IMR-90 (cell line): ENCODE measurements around the gene TMEM117.

Experiments used
- BHLHE40 ChIP-seq: fragments of 150-350 bp; IDR thresholded peaks from 2 replicates; pipeline ENCODE4 v1.6.1; 2016; ENCODE audit warnings: mild to moderate bottlenecking, low read depth, low read length
- CEBPB ChIP-seq: IDR thresholded peaks from 2 replicates; pipeline ENCODE4 v1.6.1; 2012; ENCODE audit warnings: low read depth, low read length, improper control_type of control experiment
- CHD1 ChIP-seq: IDR thresholded peaks from 2 replicates; pipeline ENCODE4 v1.6.1; 2012; ENCODE audit warnings: low read depth, low read length, improper control_type of control experiment
- FOS ChIP-seq: fragments of 150-350 bp; IDR thresholded peaks from 2 replicates; pipeline ENCODE4 v1.6.1; 2016; ENCODE audit warnings: low read depth, low read length
- MAZ ChIP-seq: IDR thresholded peaks from 2 replicates; pipeline ENCODE4 v1.6.1; 2012; ENCODE audit warnings: low read depth, mild to moderate bottlenecking, low read length, improper control_type of control experiment, moderate library complexity, borderline replicate concordance
- MXI1 ChIP-seq: IDR thresholded peaks from 2 replicates; pipeline ENCODE4 v1.6.1; 2012; ENCODE audit warnings: low read depth, mild to moderate bottlenecking, low read length, moderate library complexity, borderline replicate concordance
- NFE2L2 ChIP-seq: fragments of 150-350 bp; IDR thresholded peaks from 2 replicates; pipeline ENCODE4 v1.6.1; 2016; ENCODE audit warnings: low read depth, mild to moderate bottlenecking, low read length
- POLR2A ChIP-seq: IDR thresholded peaks from 2 replicates; pipeline ENCODE4 v1.6.1; 2012; ENCODE audit warnings: mild to moderate bottlenecking, low read depth, low read length
- RAD21 ChIP-seq: IDR thresholded peaks from 2 replicates; pipeline ENCODE4 v1.6.1; 2012; ENCODE audit warnings: low read length, improper control_type of control experiment
- RCOR1 ChIP-seq: IDR thresholded peaks from 2 replicates; pipeline ENCODE4 v1.6.1; 2012; ENCODE audit warnings: mild to moderate bottlenecking, low read length, improper control_type of control experiment; ENCODE audit not compliant: insufficient replicate concordance
- RFX5 ChIP-seq: IDR thresholded peaks from 2 replicates; pipeline ENCODE4 v1.8.0; 2012; ENCODE audit warnings: low read depth, mild to moderate bottlenecking, low read length, moderate library complexity
- SMC3 ChIP-seq: fragments of 150-350 bp; IDR thresholded peaks from 2 replicates; pipeline ENCODE4 v1.6.1; 2016; ENCODE audit warnings: low read depth, mild to moderate bottlenecking, antibody characterized with exemption, low read length, moderate library complexity
- TF ChIP-seq, protein P1 (sequence below): conservative IDR thresholded peaks from 2 replicates; pipeline ENCODE4 v1.5.1; 2012; ENCODE audit warnings: mild to moderate bottlenecking, low read depth, low read length, improper control_type of control experiment
- TF ChIP-seq, protein P2 (sequence below): fragments of 150-350 bp; IDR thresholded peaks from 2 replicates; pipeline ENCODE4 v1.6.1; 2017; ENCODE audit warnings: mild to moderate bottlenecking, antibody characterized with exemption, low read length, low read depth

DNA sequence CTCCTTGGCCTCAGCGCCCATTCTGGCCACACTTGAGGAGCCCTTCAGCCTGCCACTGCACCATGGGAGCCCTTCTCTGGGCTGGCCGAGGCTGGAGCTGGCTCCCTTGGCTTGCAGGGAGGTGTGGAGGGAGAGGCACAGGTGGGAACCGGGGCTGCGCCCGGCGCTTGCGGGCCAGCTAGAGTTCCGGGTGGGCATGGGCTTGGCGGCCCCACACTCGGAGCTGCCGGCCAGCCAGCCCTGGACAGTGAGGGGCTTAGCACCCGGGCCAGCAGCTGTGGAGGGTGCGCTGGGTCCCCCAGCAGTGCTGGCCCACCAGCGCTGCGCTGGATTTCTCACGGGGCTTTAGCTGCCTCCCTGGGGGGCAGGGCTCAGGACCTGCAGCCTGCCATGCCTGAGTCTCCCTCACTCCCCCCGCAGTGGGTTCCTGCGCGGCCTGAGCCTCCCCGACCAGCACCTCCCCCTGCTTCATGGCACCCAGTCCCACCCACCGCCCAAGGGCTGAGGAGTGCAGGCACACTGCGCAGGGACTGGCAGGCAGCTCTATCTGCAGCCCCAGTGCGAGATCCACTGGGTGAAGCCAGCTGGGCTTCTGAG lies 28.0 kb downstream of the TMEM117 start:
- no peak for TF ChIP-seq BHLHE40
- TF ChIP-seq, protein P1, sequence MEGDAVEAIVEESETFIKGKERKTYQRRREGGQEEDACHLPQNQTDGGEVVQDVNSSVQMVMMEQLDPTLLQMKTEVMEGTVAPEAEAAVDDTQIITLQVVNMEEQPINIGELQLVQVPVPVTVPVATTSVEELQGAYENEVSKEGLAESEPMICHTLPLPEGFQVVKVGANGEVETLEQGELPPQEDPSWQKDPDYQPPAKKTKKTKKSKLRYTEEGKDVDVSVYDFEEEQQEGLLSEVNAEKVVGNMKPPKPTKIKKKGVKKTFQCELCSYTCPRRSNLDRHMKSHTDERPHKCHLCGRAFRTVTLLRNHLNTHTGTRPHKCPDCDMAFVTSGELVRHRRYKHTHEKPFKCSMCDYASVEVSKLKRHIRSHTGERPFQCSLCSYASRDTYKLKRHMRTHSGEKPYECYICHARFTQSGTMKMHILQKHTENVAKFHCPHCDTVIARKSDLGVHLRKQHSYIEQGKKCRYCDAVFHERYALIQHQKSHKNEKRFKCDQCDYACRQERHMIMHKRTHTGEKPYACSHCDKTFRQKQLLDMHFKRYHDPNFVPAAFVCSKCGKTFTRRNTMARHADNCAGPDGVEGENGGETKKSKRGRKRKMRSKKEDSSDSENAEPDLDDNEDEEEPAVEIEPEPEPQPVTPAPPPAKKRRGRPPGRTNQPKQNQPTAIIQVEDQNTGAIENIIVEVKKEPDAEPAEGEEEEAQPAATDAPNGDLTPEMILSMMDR = no peak
- TF ChIP-seq, protein P2, sequence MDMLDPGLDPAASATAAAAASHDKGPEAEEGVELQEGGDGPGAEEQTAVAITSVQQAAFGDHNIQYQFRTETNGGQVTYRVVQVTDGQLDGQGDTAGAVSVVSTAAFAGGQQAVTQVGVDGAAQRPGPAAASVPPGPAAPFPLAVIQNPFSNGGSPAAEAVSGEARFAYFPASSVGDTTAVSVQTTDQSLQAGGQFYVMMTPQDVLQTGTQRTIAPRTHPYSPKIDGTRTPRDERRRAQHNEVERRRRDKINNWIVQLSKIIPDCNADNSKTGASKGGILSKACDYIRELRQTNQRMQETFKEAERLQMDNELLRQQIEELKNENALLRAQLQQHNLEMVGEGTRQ = no peak
- no peak for TF ChIP-seq NFE2L2
- TF ChIP-seq POLR2A = no peak
- no peak for TF ChIP-seq FOS
- no peak for TF ChIP-seq CHD1
- TF ChIP-seq RAD21 = no peak
- no peak for TF ChIP-seq MXI1
- no peak for TF ChIP-seq MAZ
- TF ChIP-seq SMC3 = no peak
- TF ChIP-seq RCOR1 = no peak
- TF ChIP-seq RFX5 = no peak
- no peak for TF ChIP-seq CEBPB
